Ishikawa (cell line): ENCODE measurements around the gene PHOSPHO1.

Experiments
- CEBPB ChIP-seq: IDR thresholded peaks from 2 replicates; pipeline ENCODE4 v1.6.1; 2012
- EGR1 ChIP-seq: IDR thresholded peaks from 2 replicates; pipeline ENCODE4 v1.6.1; 2012
- EP300 ChIP-seq: IDR thresholded peaks from 2 replicates; pipeline ENCODE4 v1.6.1; 2012; ENCODE audit warnings: borderline replicate concordance
- FOXM1 ChIP-seq: IDR thresholded peaks from 2 replicates; pipeline ENCODE4 v1.6.1; 2012; ENCODE audit warnings: low read depth, borderline replicate concordance
- MAX ChIP-seq: IDR thresholded peaks from 2 replicates; pipeline ENCODE4 v1.6.1; 2012
- NFIC ChIP-seq: IDR thresholded peaks from 2 replicates; pipeline ENCODE4 v1.6.1; 2012
- RAD21 ChIP-seq: IDR thresholded peaks from 2 replicates; pipeline ENCODE4 v1.6.1; 2012; ENCODE audit warnings: low read depth
- REST ChIP-seq: IDR thresholded peaks from 2 replicates; pipeline ENCODE4 v1.6.1; 2012; ENCODE audit warnings: low read depth, mild to moderate bottlenecking
- TAF1 ChIP-seq: IDR thresholded peaks from 2 replicates; pipeline ENCODE4 v1.6.1; 2012; ENCODE audit warnings: low read depth, mild to moderate bottlenecking
- TCF12 ChIP-seq: IDR thresholded peaks from 2 replicates; pipeline ENCODE4 v1.6.1; 2012; ENCODE audit warnings: low read depth
- TEAD4 ChIP-seq: IDR thresholded peaks from 2 replicates; pipeline ENCODE4 v1.6.1; 2012
- USF1 ChIP-seq: IDR thresholded peaks from 2 replicates; pipeline ENCODE4 v1.6.1; 2012
- ZBTB7A ChIP-seq: IDR thresholded peaks from 2 replicates; pipeline ENCODE4 v1.6.1; 2012; ENCODE audit warnings: low read depth

PHOSPHO1 gene

GRCh38 chr17:49187301-49187700 lies 43.3 kb downstream of the PHOSPHO1 start:
- TF ChIP-seq CEBPB: no peak

- TF ChIP-seq EP300 (no peak), MAX (no peak), TEAD4 (no peak), ZBTB7A (no peak), USF1 (no peak), RAD21 (no peak), REST (no peak), FOXM1 (no peak)
These were observed 46.8 kb downstream of the PHOSPHO1 start for GRCh38 chr17:49183801-49184200.

- TF ChIP-seq EGR1 (no peak), USF1 (no peak), NFIC (no peak), FOXM1 (no peak), ZBTB7A (no peak), EP300 (no peak), CEBPB (no peak), TEAD4 (no peak), TCF12 (no peak)
These were observed 47.2 kb downstream of the PHOSPHO1 start for GRCh38 chr17:49183341-49183740.

GRCh38 chr17:49180998-49181635 lies 49.5 kb downstream of the PHOSPHO1 start:
- TF ChIP-seq EGR1: no peak
- TF ChIP-seq CEBPB: no peak
- TF ChIP-seq RAD21: no peak
- no peak for TF ChIP-seq USF1
- TF ChIP-seq ZBTB7A: no peak
- TF ChIP-seq NFIC: no peak
- TF ChIP-seq MAX: no peak
- TF ChIP-seq TAF1: no peak

GRCh38 chr17:49180303-49180702 lies 50.3 kb downstream of the PHOSPHO1 start:
- TF ChIP-seq CEBPB (no peak), RAD21 (peak; percentile 88), MAX (no peak), USF1 (no peak)
